ENCODE data around the gene TMEM38A.

DNA sequence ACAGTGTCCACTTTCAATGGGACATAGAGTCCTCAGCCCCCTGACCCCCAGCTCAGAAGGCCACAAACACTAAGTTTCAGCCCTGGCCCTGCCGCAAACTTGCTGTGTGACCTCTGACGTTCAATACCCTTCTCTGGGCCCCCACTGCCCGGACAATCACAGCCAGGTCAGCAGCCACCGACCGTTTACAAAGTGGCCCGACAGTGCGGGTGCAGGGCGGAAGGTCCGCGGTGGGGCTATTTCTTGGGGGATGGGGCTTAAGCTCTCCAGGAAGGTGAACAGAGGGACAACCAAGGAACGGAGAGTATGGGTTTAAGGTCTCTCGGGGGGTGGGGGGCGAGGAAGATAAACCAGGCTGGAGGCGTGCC, 1.5 kb upstream of the TMEM38A start:
- no peak for TF ChIP-seq TCF4 (CRISPR knock-in tag; IDR thresholded peaks at IDR 0.05; ENCODE audit: borderline replicate concordance)
- no peak for TF ChIP-seq ZFP30 (CRISPR knock-in tag; IDR thresholded peaks at IDR 0.05)
- no peak for TF ChIP-seq CSDC2 (CRISPR knock-in tag; IDR thresholded peaks at IDR 0.05)
- TF ChIP-seq, protein P1, sequence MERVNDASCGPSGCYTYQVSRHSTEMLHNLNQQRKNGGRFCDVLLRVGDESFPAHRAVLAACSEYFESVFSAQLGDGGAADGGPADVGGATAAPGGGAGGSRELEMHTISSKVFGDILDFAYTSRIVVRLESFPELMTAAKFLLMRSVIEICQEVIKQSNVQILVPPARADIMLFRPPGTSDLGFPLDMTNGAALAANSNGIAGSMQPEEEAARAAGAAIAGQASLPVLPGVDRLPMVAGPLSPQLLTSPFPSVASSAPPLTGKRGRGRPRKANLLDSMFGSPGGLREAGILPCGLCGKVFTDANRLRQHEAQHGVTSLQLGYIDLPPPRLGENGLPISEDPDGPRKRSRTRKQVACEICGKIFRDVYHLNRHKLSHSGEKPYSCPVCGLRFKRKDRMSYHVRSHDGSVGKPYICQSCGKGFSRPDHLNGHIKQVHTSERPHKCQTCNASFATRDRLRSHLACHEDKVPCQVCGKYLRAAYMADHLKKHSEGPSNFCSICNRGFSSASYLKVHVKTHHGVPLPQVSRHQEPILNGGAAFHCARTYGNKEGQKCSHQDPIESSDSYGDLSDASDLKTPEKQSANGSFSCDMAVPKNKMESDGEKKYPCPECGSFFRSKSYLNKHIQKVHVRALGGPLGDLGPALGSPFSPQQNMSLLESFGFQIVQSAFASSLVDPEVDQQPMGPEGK (CRISPR knock-in tag; IDR thresholded peaks at IDR 0.05; ENCODE audit: borderline replicate concordance), result no peak
- TF ChIP-seq, protein P2, sequence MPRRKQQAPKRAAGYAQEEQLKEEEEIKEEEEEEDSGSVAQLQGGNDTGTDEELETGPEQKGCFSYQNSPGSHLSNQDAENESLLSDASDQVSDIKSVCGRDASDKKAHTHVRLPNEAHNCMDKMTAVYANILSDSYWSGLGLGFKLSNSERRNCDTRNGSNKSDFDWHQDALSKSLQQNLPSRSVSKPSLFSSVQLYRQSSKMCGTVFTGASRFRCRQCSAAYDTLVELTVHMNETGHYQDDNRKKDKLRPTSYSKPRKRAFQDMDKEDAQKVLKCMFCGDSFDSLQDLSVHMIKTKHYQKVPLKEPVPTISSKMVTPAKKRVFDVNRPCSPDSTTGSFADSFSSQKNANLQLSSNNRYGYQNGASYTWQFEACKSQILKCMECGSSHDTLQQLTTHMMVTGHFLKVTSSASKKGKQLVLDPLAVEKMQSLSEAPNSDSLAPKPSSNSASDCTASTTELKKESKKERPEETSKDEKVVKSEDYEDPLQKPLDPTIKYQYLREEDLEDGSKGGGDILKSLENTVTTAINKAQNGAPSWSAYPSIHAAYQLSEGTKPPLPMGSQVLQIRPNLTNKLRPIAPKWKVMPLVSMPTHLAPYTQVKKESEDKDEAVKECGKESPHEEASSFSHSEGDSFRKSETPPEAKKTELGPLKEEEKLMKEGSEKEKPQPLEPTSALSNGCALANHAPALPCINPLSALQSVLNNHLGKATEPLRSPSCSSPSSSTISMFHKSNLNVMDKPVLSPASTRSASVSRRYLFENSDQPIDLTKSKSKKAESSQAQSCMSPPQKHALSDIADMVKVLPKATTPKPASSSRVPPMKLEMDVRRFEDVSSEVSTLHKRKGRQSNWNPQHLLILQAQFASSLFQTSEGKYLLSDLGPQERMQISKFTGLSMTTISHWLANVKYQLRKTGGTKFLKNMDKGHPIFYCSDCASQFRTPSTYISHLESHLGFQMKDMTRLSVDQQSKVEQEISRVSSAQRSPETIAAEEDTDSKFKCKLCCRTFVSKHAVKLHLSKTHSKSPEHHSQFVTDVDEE (CRISPR knock-in tag; IDR thresholded peaks at IDR 0.05), result no peak
- no peak for TF ChIP-seq ESRRG (CRISPR knock-in tag; IDR thresholded peaks at IDR 0.05)
- no peak for TF ChIP-seq RARB (CRISPR knock-in tag; IDR thresholded peaks at IDR 0.05)
- TF ChIP-seq ZNF565 (CRISPR knock-in tag; conservative IDR thresholded peaks at IDR 0.05; ENCODE audit: low read depth), result no peak
- TF ChIP-seq, protein P3, sequence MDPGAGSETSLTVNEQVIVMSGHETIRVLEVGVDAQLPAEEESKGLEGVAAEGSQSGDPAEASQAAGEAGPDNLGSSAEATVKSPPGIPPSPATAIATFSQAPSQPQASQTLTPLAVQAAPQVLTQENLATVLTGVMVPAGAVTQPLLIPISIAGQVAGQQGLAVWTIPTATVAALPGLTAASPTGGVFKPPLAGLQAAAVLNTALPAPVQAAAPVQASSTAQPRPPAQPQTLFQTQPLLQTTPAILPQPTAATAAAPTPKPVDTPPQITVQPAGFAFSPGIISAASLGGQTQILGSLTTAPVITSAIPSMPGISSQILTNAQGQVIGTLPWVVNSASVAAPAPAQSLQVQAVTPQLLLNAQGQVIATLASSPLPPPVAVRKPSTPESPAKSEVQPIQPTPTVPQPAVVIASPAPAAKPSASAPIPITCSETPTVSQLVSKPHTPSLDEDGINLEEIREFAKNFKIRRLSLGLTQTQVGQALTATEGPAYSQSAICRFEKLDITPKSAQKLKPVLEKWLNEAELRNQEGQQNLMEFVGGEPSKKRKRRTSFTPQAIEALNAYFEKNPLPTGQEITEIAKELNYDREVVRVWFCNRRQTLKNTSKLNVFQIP (CRISPR knock-in tag; IDR thresholded peaks at IDR 0.05; ENCODE audit: borderline replicate concordance, low read depth), result no peak
- no peak for TF ChIP-seq ISL1 (CRISPR knock-in tag; IDR thresholded peaks at IDR 0.05)
- TF ChIP-seq ZFP3 (CRISPR knock-in tag; IDR thresholded peaks at IDR 0.05), result no peak
- TF ChIP-seq, protein P4, sequence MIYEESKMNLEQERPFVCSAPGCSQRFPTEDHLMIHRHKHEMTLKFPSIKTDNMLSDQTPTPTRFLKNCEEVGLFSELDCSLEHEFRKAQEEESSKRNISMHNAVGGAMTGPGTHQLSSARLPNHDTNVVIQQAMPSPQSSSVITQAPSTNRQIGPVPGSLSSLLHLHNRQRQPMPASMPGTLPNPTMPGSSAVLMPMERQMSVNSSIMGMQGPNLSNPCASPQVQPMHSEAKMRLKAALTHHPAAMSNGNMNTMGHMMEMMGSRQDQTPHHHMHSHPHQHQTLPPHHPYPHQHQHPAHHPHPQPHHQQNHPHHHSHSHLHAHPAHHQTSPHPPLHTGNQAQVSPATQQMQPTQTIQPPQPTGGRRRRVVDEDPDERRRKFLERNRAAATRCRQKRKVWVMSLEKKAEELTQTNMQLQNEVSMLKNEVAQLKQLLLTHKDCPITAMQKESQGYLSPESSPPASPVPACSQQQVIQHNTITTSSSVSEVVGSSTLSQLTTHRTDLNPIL (CRISPR knock-in tag; IDR thresholded peaks at IDR 0.05; ENCODE audit: low read depth), result no peak
- no peak for TF ChIP-seq ARNTL (CRISPR knock-in tag; IDR thresholded peaks at IDR 0.05; ENCODE audit: borderline replicate concordance, low read depth)
- TF ChIP-seq ZNF8 (CRISPR knock-in tag; IDR thresholded peaks at IDR 0.05), result no peak
